NCI-H82 (cell line): ENCODE measurements around the gene GRAMD4.
A peak's percentile ranks its signal among the peaks of the same experiment; 100 is the strongest.

ENCODE experiments used
- DNase-seq: peaks from one replicate; lab custom pipeline; 2025; lab: John Stamatoyannopoulos, UW

GRAMD4 gene

DNA sequence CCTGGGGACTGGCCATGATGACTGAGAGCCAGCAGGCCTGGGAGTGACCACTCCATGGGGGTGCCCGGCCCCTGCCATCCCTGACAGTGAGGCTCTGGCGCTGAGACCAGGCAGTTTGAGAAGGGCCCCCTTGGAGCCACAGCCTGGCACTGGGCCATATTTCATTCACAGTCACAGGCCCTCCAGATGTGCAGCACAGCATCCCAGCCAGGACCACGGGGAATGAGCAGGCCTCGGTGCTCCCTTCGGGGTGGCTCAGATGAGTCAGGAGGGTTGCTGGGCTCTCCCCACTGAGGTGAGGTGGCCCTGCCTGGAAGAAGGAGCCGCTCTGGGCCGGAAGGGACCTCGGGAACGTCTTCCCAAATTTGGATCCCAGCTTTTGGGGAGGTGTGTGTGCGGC is 53.0 kb downstream of the GRAMD4 start:
- no peak for DNase-seq

DNA sequence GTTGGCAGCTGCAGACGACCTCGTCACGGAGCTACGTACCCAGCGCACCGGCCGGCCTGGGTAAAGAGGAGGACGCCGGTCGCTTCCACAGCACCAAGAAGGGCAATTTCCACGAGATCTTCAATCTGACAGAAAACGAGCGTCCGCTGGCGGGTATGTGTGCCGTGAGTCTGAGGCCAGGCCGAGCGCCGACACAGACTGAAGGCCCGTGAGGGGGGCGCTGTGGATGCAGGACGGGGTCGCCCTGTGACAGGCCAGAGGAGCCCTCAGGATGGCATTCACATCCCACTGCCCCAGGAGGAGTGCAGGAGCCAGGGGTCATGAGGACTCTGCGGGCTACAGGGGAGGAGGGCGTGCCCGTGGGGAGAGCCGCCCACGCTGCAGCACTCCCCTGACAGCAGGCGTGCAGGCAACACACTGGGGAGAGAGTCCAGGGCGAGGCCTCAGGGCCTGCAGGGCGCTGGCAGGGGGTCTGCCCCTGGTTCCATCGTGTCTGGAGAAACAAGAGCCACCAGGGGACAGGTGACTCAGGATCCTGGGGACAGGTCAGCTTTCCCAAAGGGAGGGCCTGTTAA is 53.6 kb downstream of the GRAMD4 start:
- DNase-seq, result no peak

DNA sequence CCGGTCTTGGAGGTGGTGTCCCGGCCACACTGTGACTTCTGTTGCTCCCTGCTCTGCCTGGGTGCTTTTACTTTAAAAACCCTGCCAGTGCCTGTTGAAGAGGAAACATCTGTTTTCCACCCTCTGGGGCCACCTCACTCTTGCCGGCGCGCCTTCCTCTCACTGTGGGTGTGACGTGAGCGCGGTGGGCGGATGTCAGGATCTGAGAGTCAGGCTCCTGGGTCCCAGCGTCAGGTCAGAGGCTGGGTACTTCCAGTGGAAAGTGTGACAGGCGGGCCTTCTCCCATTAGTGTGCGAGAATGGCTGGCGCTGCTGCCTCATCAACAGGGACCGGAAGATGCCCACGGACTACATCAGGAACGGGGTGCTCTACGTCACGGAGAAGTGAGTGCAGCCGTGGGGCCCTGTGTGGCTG is 54.2 kb downstream of the GRAMD4 start:
- DNase-seq, result no peak

DNA sequence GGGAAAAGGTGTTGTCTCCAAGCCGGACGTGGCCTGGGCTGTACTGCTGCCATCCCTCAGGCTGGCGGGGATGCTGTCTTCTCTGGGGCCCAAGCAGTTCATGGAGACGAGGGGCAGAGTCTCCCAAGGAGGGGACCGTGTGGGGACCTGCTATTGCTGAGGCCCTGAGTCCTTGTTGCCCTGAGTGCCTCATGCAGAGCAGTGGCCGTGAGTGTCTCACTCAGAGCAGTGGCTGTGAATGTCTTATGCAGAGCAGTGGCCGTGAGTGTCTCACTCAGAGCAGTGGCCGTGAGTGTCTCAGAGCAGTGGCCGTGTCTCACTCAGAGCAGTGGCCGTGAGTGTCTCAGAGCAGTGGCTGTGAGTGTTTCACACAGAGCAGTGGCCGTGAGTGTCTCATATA is 54.7 kb downstream of the GRAMD4 start:
- no peak for DNase-seq

DNA sequence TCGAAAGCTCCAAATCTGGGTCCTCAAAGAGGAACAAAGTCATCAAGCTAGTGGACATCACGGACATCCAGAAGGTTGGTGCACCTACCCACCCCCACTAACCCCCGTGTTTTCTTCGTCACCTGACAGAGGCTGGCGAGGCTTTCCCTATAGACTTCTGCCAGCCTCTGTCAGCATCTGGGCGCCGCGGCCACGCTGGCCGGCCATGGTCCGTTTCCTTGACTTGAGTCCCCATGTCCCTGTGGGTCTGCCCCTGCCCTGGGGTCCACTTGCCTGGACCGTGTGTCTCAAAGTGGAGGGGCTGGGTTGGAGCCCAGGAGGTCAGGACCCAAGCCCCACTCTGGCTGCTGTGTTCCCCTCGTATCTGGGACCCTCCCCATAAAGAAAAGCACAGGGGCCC is 55.3 kb downstream of the GRAMD4 start:
- DNase-seq, result no peak

DNA sequence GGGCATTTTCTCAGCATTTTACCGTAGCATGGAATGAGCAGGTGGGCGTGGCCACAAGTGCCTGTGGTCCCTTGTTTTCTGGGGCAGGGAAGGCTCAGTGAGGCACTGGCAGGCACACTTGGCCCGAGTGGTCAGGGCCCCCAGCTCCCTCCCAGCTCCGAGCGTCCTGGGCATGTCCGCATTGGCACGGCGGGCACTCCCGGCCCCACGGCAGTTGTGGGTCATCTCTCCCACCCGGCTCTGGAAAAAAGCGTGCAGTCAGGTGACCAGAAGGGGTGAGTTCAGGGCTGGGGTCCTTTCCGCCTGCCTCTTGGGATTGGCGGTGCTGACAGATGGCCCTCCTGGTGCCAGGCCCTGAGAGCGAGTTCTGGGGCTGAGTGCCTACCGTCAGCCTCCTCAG is 55.8 kb downstream of the GRAMD4 start:
- no peak for DNase-seq

DNA sequence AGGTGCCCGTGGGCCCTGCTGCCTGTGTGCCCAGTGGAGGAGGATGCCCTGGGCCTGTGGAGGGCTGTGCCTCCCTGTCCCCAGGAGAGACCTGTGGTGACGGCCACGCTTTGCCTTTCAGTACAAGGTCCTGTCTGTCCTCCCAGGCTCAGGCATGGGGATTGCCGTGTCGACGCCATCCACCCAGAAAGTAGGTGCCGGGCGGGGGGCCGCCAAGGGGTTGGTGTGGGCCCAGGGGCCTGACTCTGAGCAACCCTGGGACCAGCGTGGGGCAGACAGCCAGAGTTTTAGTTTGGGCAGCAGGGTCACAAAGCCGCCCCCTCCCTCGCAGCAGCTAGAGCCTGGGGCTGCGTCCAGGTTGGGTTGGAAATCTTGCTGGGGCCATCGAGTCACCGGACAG is 56.3 kb downstream of the GRAMD4 start:
- no peak for DNase-seq

DNA sequence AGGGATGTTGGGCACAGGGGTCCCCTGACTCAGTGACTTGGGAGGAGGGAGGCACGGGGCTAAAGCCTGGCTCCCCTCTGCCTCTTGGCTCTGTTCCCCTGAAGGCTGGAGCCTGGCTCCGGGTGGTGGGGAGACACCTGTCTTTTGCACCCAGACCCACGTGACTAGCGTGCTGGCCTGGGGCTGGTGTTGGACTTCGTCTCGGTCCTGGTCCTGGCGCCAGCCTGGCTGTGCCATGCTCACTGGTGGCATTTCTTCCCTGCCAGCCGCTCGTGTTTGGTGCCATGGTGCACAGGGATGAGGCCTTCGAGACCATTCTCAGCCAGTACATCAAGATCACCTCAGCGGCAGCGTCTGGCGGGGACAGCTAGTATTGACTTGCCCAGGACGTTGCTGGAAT is 56.7 kb downstream of the GRAMD4 start:
- no peak for DNase-seq

DNA sequence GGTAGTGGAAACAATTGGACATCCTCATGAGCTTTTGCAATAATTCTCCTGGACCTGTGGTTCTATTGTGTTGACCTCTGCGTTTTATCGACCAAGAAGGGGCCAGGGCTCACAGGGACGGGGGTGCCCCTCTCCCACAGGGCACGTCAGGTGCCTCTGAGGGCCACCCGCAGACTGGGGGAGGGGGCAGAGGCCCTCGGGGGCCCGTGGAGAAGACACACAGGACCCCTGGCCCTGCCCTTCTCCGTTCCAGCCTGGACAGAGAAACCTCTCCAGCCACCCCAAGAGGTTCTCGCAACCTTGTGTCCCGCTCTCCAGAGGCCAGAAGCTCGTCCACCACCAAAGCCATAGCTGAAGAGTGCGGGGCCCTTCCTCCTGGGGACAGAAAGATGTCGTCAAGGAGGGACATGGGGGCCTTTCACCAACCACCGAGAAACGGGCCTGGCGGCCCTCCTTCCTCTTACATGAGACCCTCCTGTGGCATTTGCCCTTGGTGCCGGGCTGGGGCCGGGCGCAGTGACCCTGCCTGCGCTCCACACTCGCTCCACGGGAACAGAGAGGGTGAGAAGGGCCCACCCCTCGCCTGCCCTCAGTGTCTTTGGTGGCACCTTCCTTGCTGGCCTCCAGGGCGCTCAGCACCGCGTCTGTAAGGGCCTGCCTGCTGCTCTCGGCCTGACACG is 57.3 kb downstream of the GRAMD4 start:
- no peak for DNase-seq

DNA sequence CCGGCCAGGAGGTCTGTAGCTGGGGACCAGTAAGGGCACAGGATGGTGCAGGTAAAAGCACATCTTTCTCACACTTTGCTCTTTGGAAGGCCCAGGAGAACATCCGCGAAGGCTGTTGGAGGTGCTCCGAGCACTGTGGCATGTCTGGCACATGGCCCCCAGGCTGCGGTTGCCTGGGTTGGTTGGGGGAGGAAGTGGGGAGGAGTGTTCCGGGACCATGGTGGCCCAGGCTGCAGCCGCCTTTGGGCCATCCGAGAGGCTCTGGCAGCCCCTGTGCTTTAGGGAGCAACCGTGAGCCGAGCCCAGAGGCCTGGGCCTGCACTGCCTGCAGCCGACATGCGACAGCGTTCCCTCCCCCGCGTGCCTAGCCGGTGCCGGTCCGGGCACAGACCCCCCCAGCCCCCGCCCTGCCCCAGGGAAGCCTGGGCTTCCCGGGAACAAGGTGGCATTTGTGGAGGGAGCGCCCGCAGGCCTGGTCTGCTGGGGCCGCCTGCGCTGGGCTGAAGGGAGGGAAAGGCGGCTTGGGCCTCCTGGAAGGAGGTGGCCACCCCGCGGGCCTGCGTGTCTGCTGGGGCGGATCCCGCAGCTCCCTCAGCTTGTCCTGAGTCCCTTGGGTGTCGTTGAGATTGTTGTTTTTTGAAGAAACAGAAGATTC is 57.9 kb downstream of the GRAMD4 start:
- no peak for DNase-seq

DNA sequence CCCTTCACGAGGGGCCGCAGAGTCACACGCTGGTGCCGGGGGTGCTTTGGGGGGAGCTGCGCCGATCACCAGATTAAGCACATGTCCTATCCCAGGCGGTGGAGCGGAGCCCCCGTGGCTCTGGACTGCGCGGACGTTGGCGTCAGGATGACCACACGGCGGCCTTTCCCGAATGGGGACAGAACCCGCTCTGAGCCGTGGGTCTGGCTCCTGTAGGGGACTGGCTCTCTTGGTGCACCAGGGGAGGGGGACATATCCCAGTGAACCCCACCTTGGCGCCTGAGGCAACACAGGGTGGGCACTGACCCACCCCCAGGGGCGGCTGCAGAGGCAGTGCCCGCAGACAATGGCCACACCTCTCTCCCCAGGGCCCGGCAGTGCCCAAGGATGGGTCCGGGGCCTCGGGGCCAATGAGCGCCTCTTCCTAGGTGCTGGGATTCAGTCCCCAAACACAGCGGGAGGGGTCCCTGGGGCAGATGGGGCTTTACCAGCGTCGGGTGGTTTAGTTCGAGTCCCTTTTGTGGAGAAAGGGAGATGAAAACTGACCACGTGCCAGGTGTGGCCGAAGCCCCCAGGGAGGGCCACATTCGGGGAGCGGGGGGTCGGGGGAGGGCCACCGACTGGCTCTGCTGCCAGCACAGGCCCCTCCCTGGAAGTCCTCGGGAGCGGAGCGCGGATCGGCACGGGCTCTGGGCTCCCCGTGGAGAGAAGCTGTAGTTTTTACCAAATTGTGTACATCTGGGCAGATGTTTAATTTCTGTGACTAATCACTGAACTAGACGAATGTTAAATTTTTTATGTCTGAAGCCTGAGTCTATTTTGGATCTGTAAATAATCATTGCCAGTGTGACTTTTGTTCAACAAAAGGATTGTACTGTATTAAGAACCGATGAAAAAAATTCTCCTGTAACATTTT is 58.9 kb downstream of the GRAMD4 start:
- no peak for DNase-seq

DNA sequence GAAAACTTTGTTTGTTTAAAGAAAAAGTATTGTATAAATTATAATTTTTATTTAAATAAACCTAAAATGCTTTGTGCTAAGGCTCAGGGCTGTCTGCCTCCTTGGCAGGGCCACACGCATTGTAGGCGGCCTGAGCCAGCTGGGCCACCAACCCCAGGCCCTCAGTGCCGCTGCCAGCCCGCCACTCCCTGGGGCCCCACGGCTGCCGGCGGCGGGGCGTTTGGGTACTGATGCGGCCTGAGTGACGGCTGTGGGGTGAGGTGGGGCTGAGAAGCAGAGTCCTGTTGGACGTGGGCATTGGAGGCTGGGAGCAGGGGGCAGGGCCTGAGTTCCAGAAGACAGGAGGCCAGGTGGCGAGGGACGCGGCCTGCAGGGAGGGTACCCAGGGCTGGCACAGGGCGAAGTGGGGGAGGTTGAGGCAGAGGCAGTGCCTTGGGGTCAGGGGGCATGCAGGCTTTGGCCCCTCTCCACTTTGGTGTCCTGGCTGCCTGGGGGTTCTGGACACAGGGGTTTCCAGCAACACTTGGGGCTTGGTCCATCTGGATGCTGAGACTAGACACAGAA is 59.6 kb downstream of the GRAMD4 start:
- no peak for DNase-seq

DNA sequence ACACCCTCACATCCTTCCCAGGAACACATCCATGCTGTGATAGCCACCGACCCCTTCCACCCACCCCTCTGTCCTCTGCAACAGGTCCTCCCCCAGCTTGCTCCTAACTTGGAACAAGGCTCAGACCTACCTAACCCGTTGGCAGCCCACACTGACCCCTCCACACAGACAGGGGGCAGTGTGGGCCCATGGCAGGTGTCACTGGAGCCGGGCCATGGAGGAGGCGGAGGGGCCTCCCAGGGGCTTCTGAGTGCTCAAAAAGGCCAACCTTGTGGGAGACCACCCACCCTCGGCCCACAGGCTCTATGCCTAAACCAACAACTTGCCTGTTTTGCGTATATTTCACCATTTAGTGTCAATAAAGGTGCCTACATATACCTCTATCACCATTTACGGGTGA is 60.8 kb downstream of the GRAMD4 start:
- DNase-seq, result peak; percentile 21

DNA sequence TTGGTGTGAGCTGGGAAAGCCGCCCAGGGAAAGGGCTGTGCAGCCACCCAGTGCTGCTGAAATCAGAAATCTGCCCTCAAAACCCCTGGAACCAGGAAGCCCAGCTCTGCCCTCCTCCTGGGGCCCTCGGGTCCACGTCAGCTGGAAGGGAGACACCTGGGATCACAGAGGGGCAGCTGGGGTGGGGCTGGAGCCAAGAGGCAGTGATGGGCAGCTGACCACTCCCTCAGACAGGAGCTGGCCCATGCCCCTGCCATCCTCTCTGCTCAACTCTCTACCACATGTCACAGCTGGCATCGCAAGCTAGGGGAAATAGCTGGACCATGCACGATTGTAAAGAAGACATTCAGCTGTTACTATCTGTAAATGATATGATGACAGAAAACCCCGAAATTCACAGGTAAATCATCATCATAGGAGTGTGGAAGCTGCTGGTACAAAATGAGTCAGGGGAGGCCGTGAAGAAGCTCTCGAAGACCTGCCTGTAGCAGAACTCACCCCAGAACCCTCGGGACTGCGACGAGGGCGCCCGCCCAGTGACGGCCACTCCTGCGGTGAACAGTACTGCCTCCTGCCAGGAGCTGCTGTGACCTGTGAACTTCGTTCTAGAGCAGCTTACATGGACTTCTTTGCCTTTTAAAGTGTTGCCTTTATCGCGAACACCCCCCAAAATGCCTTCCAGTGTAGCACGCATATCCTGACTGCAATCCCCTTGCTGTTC is 62.0 kb downstream of the GRAMD4 start:
- no peak for DNase-seq

DNA sequence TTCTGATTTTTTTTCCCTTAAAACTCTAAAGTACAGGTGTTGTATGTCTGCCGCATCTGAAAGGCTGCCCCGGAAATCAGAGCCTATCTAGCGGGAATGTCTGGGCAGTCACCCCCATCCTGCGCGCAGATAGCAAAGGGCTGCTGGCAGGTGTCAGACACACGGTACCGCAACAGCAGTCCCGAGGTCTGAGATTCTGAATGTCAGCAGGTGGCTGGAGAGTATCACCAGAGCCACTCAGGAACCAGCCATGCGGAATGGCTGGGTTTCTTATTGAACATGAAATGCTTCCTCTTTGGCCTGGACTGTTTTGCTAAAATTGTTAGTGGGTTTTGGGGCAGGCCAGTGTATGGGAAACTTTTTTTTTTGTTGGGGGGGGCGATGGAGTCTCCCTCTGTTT is 64.5 kb downstream of the GRAMD4 start:
- no peak for DNase-seq

DNA sequence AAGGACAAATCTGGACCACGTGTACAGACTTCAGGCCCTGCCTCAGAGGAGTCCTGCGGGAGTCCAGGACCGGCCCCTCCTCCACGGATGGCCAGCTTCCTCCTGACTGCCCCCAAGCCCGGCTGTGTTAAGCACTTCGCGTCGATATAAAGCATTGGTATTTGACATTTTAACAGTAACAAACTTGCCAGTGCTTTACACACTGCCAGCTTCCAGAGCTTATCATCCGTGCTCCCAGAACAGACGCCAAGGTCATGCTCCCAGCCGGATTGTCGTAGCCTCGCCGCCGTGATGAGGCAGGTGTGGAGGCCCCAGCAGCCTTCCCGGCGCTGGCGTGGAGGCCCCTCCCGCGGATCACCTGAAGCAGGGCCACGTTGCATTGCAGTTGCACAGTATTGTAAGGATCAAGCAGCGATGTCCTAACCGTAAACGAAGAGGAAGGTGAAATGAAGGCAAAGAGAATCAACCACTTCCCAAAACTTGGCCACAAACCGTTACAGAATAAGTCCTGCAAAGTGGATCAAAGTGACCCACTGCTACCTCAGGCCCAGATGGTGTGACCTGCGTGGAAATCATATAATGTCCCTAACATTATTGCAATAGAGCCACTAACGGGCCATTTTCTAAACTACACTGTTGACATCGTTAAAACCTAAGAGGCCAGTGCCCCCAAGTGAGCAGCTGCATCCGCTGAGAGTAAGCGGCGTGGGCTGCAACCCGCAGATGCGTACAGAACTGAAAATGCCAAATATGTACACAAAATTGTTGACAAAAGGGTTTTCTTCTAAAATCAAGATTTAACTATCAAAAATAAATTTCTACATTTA is 66.2 kb downstream of the GRAMD4 start:
- DNase-seq, result no peak

DNA sequence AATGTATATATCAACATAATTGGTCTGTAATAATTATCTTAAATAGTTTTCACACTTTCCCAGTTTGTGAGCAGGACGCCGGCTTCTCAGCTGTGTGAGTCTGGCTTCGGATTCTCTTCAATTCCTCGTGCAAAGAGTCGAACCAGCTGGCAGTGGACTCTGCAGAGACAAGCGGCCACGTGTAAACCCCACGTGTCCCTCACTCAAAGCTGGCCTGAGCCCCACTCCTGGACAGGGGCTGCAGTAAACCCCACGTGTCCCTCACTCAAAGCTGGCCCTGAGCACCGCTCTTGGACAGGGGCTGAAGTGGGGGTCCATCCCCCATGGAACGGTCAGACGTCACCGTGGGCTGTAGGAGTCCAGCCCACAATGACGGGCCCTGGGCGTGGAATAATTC is 66.9 kb downstream of the GRAMD4 start:
- no peak for DNase-seq

DNA sequence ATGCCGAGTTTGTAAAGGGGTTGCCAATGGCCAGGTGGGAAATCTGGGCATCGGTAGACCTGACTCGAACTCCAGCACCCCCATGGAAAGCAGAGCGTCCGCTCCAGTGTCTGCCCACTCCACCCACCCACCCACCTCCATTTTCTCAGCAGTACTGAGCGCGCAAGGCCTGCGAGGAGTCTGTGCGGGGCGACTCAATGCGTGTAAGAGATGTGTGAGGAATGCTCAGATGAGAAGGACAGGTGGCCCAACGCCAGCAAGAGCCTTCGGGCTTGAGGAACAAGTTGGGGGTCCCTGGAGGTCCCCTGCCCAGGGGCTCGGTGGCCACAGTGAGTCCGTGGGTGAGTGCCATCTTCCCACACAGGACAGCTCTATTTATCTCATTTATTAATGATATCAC is 67.3 kb downstream of the GRAMD4 start:
- no peak for DNase-seq

DNA sequence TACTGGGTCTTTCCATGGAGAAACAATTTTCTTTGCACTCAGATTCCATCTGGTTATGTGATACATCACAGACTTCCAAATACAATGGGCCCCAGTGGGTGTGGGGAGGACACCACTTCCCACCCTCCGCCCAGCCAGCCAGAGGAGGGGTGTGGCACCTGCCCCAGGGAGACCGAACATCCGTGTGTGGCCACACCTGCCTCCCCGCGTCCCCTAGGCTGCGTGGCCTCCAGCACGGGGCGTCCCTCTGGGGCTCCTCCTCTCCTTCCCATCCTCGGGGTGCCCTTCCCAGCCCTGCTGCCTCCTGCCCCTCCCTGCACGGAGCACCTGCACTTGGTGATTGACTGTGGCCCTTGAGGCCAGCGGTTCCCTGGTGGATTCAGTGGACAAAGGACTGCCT is 68.8 kb downstream of the GRAMD4 start:
- no peak for DNase-seq

DNA sequence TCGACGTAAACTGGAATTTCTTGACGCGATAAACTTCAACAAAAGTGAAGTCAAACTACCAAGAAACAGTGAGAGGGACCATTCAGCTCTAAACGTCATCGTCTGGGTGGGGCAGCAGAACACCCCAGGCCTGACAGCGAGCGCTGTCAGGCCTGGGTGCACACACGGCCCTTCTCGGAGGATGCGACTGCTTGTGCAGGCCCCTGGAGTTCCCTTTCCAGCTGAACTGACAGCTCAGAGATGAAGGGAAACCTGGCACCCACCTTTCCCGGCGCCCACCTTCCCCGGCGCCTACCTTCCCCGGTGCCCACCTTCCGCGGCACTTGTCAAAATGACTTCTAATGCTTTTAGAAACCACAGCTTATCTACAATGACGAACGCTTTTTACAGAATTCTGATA is 70.0 kb downstream of the GRAMD4 start:
- no peak for DNase-seq

DNA sequence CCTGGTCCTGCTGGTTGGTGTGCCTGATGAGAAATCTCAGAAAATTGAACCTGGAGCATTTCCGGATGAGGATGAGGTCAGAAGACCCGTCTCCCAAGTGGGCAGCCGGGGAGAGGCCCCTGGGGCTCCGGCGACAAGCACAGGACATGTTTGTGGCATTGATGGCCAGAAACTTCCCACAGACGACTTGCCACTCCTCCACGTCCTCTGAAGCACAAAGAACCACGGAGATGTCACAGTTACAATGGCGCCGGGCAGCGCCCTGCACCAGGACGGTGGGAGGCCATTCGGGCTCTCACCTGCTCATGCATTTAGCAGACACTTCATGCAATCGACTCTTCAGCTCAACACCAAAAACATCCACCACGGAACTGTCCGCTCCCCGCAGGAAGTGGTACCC is 71.4 kb downstream of the GRAMD4 start:
- no peak for DNase-seq
